ENCODE measurements around the gene PGPEP1. TPM values are rescaled to one million over a fixed set of nuclear protein-coding genes. Genes with fewer than 3 reads are reported as not detected.

Gene PGPEP1
- polyA plus RNA-seq (2011; rRNA removed) (30.7 and 32.2 TPM in 2 replicates), polyA minus RNA-seq (2011; rRNA and poly(A)+ RNA removed) (58.0 and 104 TPM in 2 replicates)

GRCh38 chr19:18340190-18340989, at the start of gene PGPEP1:
Gene PGPEP1, plus strand, starts transcription at chr19:18340598. Its CDS starts 84 bp downstream, at chr19:18340682.
- CTCF ChIA-PET = interaction anchor here (0.6 to 5.0 kb wide), 11 partner anchors 10 to 74 kb away, joined by 3 to 25 read pairs (median 3); partner anchors contain the start of gene JUND
- H3K36me3 ChIP-seq (ENCODE audit: control insufficient read depth, insufficient read depth, low read length) = peaks cover 4% of the 10 kb centered on the region
- peak within 1 kb of the TSS; percentile 83 for H3K4me3 ChIP-seq (ENCODE audit: low read depth, low read length)
- H3K27me3 ChIP-seq (ENCODE audit: control insufficient read depth, insufficient read depth, low read length) = no peaks in the 10 kb centered on the region; the same call in 1 of the 2 replicates
- no peak for DNase-seq (ENCODE audit: low read depth)
- TF ChIP-seq, protein P1, sequence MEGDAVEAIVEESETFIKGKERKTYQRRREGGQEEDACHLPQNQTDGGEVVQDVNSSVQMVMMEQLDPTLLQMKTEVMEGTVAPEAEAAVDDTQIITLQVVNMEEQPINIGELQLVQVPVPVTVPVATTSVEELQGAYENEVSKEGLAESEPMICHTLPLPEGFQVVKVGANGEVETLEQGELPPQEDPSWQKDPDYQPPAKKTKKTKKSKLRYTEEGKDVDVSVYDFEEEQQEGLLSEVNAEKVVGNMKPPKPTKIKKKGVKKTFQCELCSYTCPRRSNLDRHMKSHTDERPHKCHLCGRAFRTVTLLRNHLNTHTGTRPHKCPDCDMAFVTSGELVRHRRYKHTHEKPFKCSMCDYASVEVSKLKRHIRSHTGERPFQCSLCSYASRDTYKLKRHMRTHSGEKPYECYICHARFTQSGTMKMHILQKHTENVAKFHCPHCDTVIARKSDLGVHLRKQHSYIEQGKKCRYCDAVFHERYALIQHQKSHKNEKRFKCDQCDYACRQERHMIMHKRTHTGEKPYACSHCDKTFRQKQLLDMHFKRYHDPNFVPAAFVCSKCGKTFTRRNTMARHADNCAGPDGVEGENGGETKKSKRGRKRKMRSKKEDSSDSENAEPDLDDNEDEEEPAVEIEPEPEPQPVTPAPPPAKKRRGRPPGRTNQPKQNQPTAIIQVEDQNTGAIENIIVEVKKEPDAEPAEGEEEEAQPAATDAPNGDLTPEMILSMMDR (IDR thresholded peaks at IDR 0.05; ENCODE audit: insufficient read depth, low read depth, low read length) = no peak
- POLR2A ChIA-PET = no interaction called here

DNA sequence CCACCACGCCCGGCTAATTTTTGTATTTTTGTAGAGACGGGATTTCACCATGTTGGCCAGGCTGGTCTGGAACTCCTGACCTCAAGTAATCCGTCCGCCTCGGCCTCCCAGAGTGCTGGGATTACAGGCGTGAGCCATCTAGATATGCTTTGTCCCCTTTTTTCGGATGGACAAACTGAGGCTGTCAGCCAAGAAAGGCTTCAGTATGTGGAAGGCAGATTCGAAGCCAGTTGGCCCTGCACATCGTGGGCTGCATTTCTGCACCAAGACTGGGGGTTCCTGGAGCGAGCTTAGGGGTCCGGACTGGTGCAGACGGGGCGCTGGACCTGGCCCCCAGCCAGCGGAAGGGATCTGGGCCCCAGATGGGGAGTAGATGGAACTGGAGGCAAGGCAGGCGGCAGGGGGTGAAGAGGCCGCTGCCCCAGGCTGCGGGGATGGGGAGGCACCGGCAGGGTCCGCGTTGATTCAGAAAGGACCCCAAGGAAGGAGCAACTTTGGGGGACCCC, 49.3 kb upstream of the PGPEP1 start:
- DNase-seq (ENCODE audit: low read depth) = no peak
- Histone ChIP-seq H3K27me3 (ENCODE audit: control insufficient read depth, insufficient read depth, low read length) (no peaks in the 10 kb centered on the region), H3K36me3 (ENCODE audit: control insufficient read depth, insufficient read depth, low read length) (no peaks in the 10 kb centered on the region), H3K4me3 (ENCODE audit: low read depth, low read length) (peak overlapping the region; percentile 63)
- TF ChIP-seq, protein P1 (IDR thresholded peaks at IDR 0.05; ENCODE audit: insufficient read depth, low read depth, low read length) = no peak
- POLR2A ChIA-PET = interaction anchor here (2.4 kb wide), 1 partner anchor 9 kb away, joined by 41 read pairs; the partner anchor contains the start of gene JUND
- CTCF ChIA-PET = interaction anchor here (6.5 kb wide), 1 partner anchor 11 kb away, joined by 48 read pairs; the partner anchor contains the start of gene JUND

DNA sequence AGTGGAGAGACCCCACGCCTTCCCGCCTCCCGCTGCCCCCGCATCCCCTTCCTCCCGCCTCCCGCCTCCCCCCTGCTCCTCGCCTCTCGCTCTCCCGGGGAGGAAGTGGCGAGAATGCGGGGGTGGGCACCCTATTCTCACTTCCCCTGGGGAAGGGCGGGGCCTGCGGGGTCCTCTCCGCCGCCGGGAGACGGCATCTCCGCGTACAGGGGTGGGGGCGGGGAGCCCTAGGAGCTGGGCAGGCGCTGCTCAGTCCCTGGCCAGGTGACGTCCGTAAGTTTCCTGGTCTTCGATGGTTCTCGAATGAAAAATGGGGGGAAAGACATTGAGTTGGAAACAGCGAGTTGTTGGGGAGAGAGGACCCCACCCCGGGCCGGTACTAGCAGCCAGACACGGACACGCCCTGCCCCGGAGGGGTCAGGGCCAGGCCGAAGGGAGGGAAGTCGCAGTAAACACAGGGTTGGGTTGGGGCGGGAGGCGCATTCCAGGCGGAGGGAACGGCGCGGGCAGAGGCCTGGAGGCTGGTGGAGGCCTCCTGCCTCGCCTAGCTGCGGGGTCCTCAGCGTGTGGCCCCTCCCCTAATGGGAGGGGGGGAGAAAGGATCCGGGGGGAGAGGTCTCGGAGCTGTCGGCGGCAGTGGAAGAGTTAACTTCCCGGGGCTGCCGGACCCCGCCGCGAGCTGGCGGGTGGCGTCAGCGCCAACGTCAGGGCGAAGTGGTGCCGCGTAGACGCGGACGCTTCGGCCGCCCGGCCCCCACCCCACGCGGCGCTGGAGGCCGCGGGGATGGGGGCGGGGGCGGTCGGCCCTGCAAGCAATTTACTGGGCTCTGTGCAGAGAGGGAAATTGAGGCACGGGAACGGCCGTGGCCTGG, 48.6 kb upstream of the PGPEP1 start:
- TF ChIP-seq, protein P1 (IDR thresholded peaks at IDR 0.05; ENCODE audit: insufficient read depth, low read depth, low read length) = no peak
- Histone ChIP-seq H3K36me3 (ENCODE audit: control insufficient read depth, insufficient read depth, low read length) (no peaks in the 10 kb centered on the region), H3K4me3 (ENCODE audit: low read depth, low read length) (peak overlapping the region; percentile 63), H3K27me3 (ENCODE audit: control insufficient read depth, insufficient read depth, low read length) (no peaks in the 10 kb centered on the region)
- POLR2A ChIA-PET = interaction anchor here (1.5 to 2.4 kb wide), 2 partner anchors 10 to 12 kb away, joined by 9 to 41 read pairs; partner anchors contain the start of gene JUND
- CTCF ChIA-PET = interaction anchor here (1.3 to 6.5 kb wide), 3 partner anchors 12 to 40 kb away, joined by 3 to 48 read pairs (median 5); partner anchors contain the start of gene JUND
- DNase-seq (ENCODE audit: low read depth) = no peak

DNA sequence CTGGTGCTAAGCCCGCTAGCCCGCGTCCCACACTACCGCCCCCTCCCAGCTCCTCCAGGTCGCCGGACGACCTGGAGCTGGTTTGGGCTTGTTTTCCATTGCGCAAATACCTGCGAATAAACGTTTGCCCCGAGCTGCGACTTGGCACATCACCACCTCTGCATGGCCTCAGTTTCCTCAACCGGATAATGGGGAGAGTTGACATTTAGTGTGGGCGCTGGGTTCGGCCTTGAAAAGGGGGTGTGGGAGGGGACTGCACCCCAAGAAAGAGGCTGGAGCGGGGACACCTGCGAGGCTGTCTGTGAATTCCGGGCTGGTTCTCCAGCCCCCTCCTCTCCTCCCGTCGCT, 48.0 kb upstream of the PGPEP1 start:
- TF ChIP-seq, protein P1 (IDR thresholded peaks at IDR 0.05; ENCODE audit: insufficient read depth, low read depth, low read length) = no peak
- no peak for DNase-seq (ENCODE audit: low read depth)
- no peaks in the 10 kb centered on the region for H3K27me3 ChIP-seq (ENCODE audit: control insufficient read depth, insufficient read depth, low read length)
- ChIA-PET CTCF (interaction anchor here (1.2 to 6.5 kb wide), 4 partner anchors 9 to 40 kb away, joined by 3 to 48 read pairs (median 4); partner anchors contain the start of gene JUND), POLR2A (interaction anchor here (1.5 to 2.4 kb wide), 2 partner anchors 11 to 13 kb away, joined by 9 to 41 read pairs; partner anchors contain the start of gene JUND)
- no peaks in the 10 kb centered on the region for H3K36me3 ChIP-seq (ENCODE audit: control insufficient read depth, insufficient read depth, low read length)
- H3K4me3 ChIP-seq (ENCODE audit: low read depth, low read length) = peak overlapping the region; percentile 63

All from BJ (cell line).